Suppressor macrophage (primary cell): ENCODE results near the gene CSRP1.

Experiments
- DNase-seq, 4 experiments: peaks; one replicate each; pipeline ENCODE4 v3.0.0-alpha.2; 2020 to 2022

Gene CSRP1

GRCh38 chr1:201454608-201455007 is 52.3 kb downstream of the CSRP1 start:
- no peak for DNase-seq

GRCh38 chr1:201452866-201453265 is 54.1 kb downstream of the CSRP1 start:
- peak in 3 of 4 experiments; percentile 42 to 67 (median 53) for DNase-seq

GRCh38 chr1:201450721-201451291 is 56.1 kb downstream of the CSRP1 start:
- peak; percentile 80 to 94 (median 92) for DNase-seq

GRCh38 chr1:201448990-201449389 is 57.9 kb downstream of the CSRP1 start:
- DNase-seq = no peak

GRCh38 chr1:201447903-201448871 is 58.7 kb downstream of the CSRP1 start:
- DNase-seq = peak; percentile 72 to 89 (median 77)

GRCh38 chr1:201445310-201445709 is 61.6 kb downstream of the CSRP1 start:
- peak; percentile 32 to 63 (median 42) for DNase-seq

- peak; percentile 54 to 73 (median 65) for DNase-seq
Measured at GRCh38 chr1:201444792-201445191, 62.1 kb downstream of the CSRP1 start.

- no peak for DNase-seq
Measured at GRCh38 chr1:201443747-201444146, 63.2 kb downstream of the CSRP1 start.

GRCh38 chr1:201436969-201437368 is 70.0 kb downstream of the CSRP1 start:
- DNase-seq = no peak

- DNase-seq = no peak
Measured at GRCh38 chr1:201436393-201436792, 70.5 kb downstream of the CSRP1 start.

GRCh38 chr1:201434266-201434665 is 72.7 kb downstream of the CSRP1 start:
- no peak for DNase-seq

GRCh38 chr1:201433609-201434008 is 73.3 kb downstream of the CSRP1 start:
- DNase-seq = no peak
